Thoracic aorta (tissue), 2 donors: ENCODE data around the gene ASB18. TPM values are rescaled to one million over a fixed set of nuclear protein-coding genes. Genes with fewer than 3 reads are reported as not detected.

Experiments used
- ATAC-seq: fragments of 150-250 bp; one replicate; pipeline ENCODE4 v1.8.0; 2017; ENCODE audit warnings: low read depth; ENCODE audit not compliant: insufficient number of reproducible peaks, low FRiP score
- DNase-seq: peaks from one replicate; pipeline ENCODE4 v3.0.0-alpha.2; 2020; ENCODE audit warnings: low spot score
- H3K27ac ChIP-seq, 2 donors: fragments of 200-600 bp; sonication (generic); 1 replicate in 1 of 2; 2 replicates in 1 of 2; pipeline ENCODE4 v1.5.1; 2016; ENCODE audit warnings: mild to moderate bottlenecking in 2 of 2, moderate library complexity in 2 of 2
- H3K27me3 ChIP-seq: fragments of 200-600 bp; sonication (generic); replicated peaks from 2 replicates; pipeline ENCODE4 v1.6.0; 2016; ENCODE audit warnings: mild to moderate bottlenecking; ENCODE audit not compliant: insufficient read depth
- H3K36me3 ChIP-seq: fragments of 200-600 bp; sonication (generic); one replicate; pipeline ENCODE4 v1.5.1; 2016
- H3K4me1 ChIP-seq, 2 donors: fragments of 200-600 bp; sonication (generic); 1 replicate in 1 of 2; 2 replicates in 1 of 2; pipeline versions ENCODE4 v1.5.1 to v1.6.0; 2016; ENCODE audit warnings: low read depth in 2 of 2, mild to moderate bottlenecking in 1 of 2; ENCODE audit not compliant: control insufficient read depth in 1 of 2
- H3K4me3 ChIP-seq: fragments of 200-600 bp; sonication (generic); 2 replicates; pipeline ENCODE4 v1.5.1; 2016; ENCODE audit warnings: mild to moderate bottlenecking
- H3K9me3 ChIP-seq: fragments of 200-600 bp; sonication (generic); 2 replicates; pipeline ENCODE4 v1.5.1; 2016
- CTCF ChIP-seq: fragments of 200-600 bp; sonication (generic); IDR thresholded peaks from one replicate; pipeline ENCODE4 v1.5.1; 2019; ENCODE audit warnings: antibody characterized with exemption
- total RNA-seq, 2 donors: library from RNA; depleted of rRNA; stranded (reverse); fragments of >200 nt; gene quantifications; one replicate each; pipeline versions ENCODE4 v1.1.0 to v1.2.3, GENCODE V29; 2016

The ASB18 gene
- total RNA-seq, 2 donors from 2014 or later, result not detected

- H3K4me1 ChIP-seq, result no peaks in the 10 kb centered on the region
- no peak for ATAC-seq
- no peaks in the 10 kb centered on the region for H3K27me3 ChIP-seq
These were observed 47.5 kb downstream of the ASB18 start for GRCh38 chr2:236216711-236217110.

GRCh38 chr2:236215761-236216333 lies 48.4 kb downstream of the ASB18 start:
- no peaks in the 10 kb centered on the region for H3K9me3 ChIP-seq
- no peak overlapping the region for H3K4me3 ChIP-seq
- DNase-seq (no peak), ATAC-seq (no peak)
- no peak for TF ChIP-seq CTCF
- H3K36me3 ChIP-seq, result no peaks in the 10 kb centered on the region
- no peaks in the 10 kb centered on the region for H3K4me1 ChIP-seq
- no peak overlapping the region for H3K27ac ChIP-seq
- no peaks in the 10 kb centered on the region for H3K27me3 ChIP-seq

More at GRCh38 chr2:236216711-236217110, 47.5 kb downstream of the ASB18 start:
- no peaks in the 10 kb centered on the region for H3K36me3 ChIP-seq
- DNase-seq, result no peak
- no peak for TF ChIP-seq CTCF
- no peak overlapping the region for H3K27ac ChIP-seq
- no peaks in the 10 kb centered on the region for H3K9me3 ChIP-seq
- no peak overlapping the region for H3K4me3 ChIP-seq

GRCh38 chr2:236215196-236215595 lies 49.0 kb downstream of the ASB18 start:
- no peak overlapping the region for H3K27ac ChIP-seq
- ATAC-seq (no peak), DNase-seq (no peak)
- no peaks in the 10 kb centered on the region for H3K4me1 ChIP-seq
- no peaks in the 10 kb centered on the region for H3K27me3 ChIP-seq
- no peaks in the 10 kb centered on the region for H3K9me3 ChIP-seq
- no peak overlapping the region for H3K4me3 ChIP-seq
- no peaks in the 10 kb centered on the region for H3K36me3 ChIP-seq
- TF ChIP-seq CTCF, result no peak

GRCh38 chr2:236214376-236214995 lies 49.7 kb downstream of the ASB18 start:
- DNase-seq, result no peak
- no peaks in the 10 kb centered on the region for H3K4me1 ChIP-seq
- H3K27me3 ChIP-seq, result no peaks in the 10 kb centered on the region
- no peaks in the 10 kb centered on the region for H3K9me3 ChIP-seq
- no peak overlapping the region for H3K27ac ChIP-seq
- H3K36me3 ChIP-seq, result no peaks in the 10 kb centered on the region
- H3K4me3 ChIP-seq, result no peak overlapping the region
- TF ChIP-seq CTCF, result no peak
- ATAC-seq, result no peak

GRCh38 chr2:236211296-236211695 lies 52.9 kb downstream of the ASB18 start:
- H3K4me3 ChIP-seq, result no peak overlapping the region
- no peak for TF ChIP-seq CTCF
- H3K27ac ChIP-seq, result no peak overlapping the region
- no peaks in the 10 kb centered on the region for H3K4me1 ChIP-seq
- no peaks in the 10 kb centered on the region for H3K27me3 ChIP-seq
- H3K36me3 ChIP-seq, result no peaks in the 10 kb centered on the region
- no peaks in the 10 kb centered on the region for H3K9me3 ChIP-seq
- no peak for DNase-seq
- no peak for ATAC-seq
